ENCODE data around the gene ZMYM1. TPM values are rescaled to one million over a fixed set of nuclear protein-coding genes. Genes with fewer than 3 reads are reported as not detected.

ZMYM1 gene
- total RNA-seq, 4 donors from 2014 or later = 7.7 to 24.6 (median 14.5) TPM

GRCh38 chr1:35043498-35043897 lies 35.7 kb upstream of the ZMYM1 start:
- no peak for ATAC-seq
- TF ChIP-seq CTCF (IDR thresholded peaks at IDR 0.05) (no peak), POLR2A (IDR thresholded peaks at IDR 0.05) (no peak), EP300 (IDR thresholded peaks at IDR 0.05) (no peak), POLR2AphosphoS5 (IDR thresholded peaks at IDR 0.05) (no peak)
- no peaks in the 10 kb centered on the region for H3K4me1 ChIP-seq
- H3K27me3 ChIP-seq = no peaks in the 10 kb centered on the region
- 56 to 82% methylated on average over 2 to 3 of the region's 3 CpGs for WGBS, 2 donors (ENCODE audit: low coverage in 1 of 2)
- no peak overlapping the region for H3K27ac ChIP-seq
- no peaks in the 10 kb centered on the region for H3K9me3 ChIP-seq
- no peaks in the 10 kb centered on the region for H3K36me3 ChIP-seq
- H3K4me3 ChIP-seq = no peak overlapping the region

DNA sequence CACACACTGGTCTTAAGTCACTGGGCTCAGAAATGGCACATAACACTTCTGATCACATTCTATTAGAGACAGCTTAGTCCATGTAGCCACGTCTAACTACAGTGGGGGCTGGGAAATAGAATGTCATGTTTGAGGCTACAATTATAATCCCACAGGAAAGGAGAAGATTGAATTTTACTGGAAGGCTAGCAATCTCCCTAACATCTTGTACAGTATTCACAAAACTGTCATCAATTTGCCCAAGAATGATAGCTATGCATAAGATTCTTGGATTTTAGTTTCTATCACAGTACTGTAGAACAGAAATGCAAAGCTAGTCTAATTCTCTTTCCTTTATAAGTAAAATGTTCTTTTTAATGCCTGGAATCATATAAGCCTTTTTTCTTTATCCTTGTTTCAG lies 34.8 kb upstream of the ZMYM1 start:
- H3K36me3 ChIP-seq = no peaks in the 10 kb centered on the region
- no peak for ATAC-seq
- H3K27ac ChIP-seq = no peak overlapping the region
- WGBS, 2 donors (ENCODE audit: low coverage in 1 of 2) = 0 to 14% methylated on average over 1 of the region's 1 CpG
- no peak overlapping the region for H3K4me3 ChIP-seq
- H3K27me3 ChIP-seq = no peaks in the 10 kb centered on the region
- H3K4me1 ChIP-seq = no peaks in the 10 kb centered on the region
- no peaks in the 10 kb centered on the region for H3K9me3 ChIP-seq
- no peak for TF ChIP-seq POLR2A (IDR thresholded peaks at IDR 0.05)
- TF ChIP-seq POLR2AphosphoS5 (IDR thresholded peaks at IDR 0.05) = no peak
- no peak for TF ChIP-seq EP300 (IDR thresholded peaks at IDR 0.05)
- no peak for TF ChIP-seq CTCF (IDR thresholded peaks at IDR 0.05)

GRCh38 chr1:35046730-35047129 lies 32.5 kb upstream of the ZMYM1 start:
- H3K4me3 ChIP-seq = no peak overlapping the region
- no peaks in the 10 kb centered on the region for H3K4me1 ChIP-seq
- no peaks in the 10 kb centered on the region for H3K36me3 ChIP-seq
- TF ChIP-seq POLR2AphosphoS5 (IDR thresholded peaks at IDR 0.05) = no peak
- TF ChIP-seq EP300 (IDR thresholded peaks at IDR 0.05) = no peak
- TF ChIP-seq CTCF (IDR thresholded peaks at IDR 0.05) = no peak
- no peak for TF ChIP-seq POLR2A (IDR thresholded peaks at IDR 0.05)
- H3K27me3 ChIP-seq = peaks cover 10% of the 10 kb centered on the region
- WGBS, 2 donors (ENCODE audit: low coverage in 1 of 2) = 73 to 79% methylated on average over 4 of the region's 5 CpGs
- no peaks in the 10 kb centered on the region for H3K9me3 ChIP-seq
- no peak for ATAC-seq
- H3K27ac ChIP-seq = no peak overlapping the region

DNA sequence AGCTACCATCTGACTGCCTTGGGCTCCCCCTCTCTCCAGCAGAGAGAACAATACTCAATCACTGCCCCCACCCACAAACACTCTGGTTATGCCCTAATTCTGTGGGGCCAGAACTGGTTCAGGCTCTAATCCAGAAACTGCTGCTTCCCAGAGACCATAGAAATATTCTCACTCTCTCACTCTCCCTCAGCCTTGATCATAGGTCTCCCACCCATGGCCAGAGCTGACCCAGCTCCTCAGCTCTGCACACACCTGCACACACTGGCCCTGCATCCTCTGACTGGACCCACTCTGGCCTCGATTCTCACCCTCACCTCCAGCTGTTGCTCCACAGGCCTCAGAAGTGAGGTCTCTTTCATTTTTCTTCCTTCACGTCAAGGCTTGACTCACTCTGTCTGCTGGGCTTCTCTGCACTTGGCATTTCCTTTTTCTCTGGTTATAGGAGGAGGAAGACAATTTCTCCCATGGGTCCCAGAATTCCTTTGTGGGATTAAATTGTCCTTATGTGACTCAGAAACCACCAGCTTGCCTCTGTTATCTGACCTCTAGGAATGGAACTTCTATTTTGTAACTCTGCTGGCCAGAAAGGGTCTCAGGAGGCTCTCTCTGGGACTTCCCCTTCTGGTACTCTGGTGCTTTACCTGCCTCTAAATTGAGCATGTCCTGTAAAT lies 31.9 kb upstream of the ZMYM1 start:
- ATAC-seq = no peak
- Histone ChIP-seq H3K27me3 (peaks cover 16% of the 10 kb centered on the region), H3K4me3 (no peak overlapping the region), H3K4me1 (no peaks in the 10 kb centered on the region), H3K36me3 (no peaks in the 10 kb centered on the region), H3K27ac (no peak overlapping the region), H3K9me3 (no peaks in the 10 kb centered on the region)
- WGBS, 2 donors (ENCODE audit: low coverage in 1 of 2) = 37 to 73% methylated on average over 1 to 2 of the region's 2 CpGs
- no peak for TF ChIP-seq POLR2A (IDR thresholded peaks at IDR 0.05)
- no peak for TF ChIP-seq CTCF (IDR thresholded peaks at IDR 0.05)
- no peak for TF ChIP-seq POLR2AphosphoS5 (IDR thresholded peaks at IDR 0.05)
- TF ChIP-seq EP300 (IDR thresholded peaks at IDR 0.05) = no peak

GRCh38 chr1:35049116-35049515 lies 30.1 kb upstream of the ZMYM1 start:
- no peaks in the 10 kb centered on the region for H3K4me1 ChIP-seq
- H3K36me3 ChIP-seq = no peaks in the 10 kb centered on the region
- peaks cover 20% of the 10 kb centered on the region for H3K27me3 ChIP-seq
- 55 to 61% methylated on average over 6 to 7 of the region's 12 CpGs for WGBS, 2 donors (ENCODE audit: low coverage in 1 of 2)
- H3K4me3 ChIP-seq = no peak overlapping the region
- H3K27ac ChIP-seq = no peak overlapping the region
- H3K9me3 ChIP-seq = no peaks in the 10 kb centered on the region
- ATAC-seq = no peak
- TF ChIP-seq CTCF (IDR thresholded peaks at IDR 0.05) = no peak
- TF ChIP-seq EP300 (IDR thresholded peaks at IDR 0.05) = no peak
- no peak for TF ChIP-seq POLR2A (IDR thresholded peaks at IDR 0.05)

Data from gastroesophageal sphincter (tissue), 4 donors.